VCaP (cell line): Measurements from ENCODE around the gene TNFSF12.
A peak's percentile ranks its signal among the peaks of the same experiment; 100 is the strongest.

Experiments
- H3K27ac ChIP-seq: fragments of 450-650 bp; 2 replicates; pipeline ENCODE4 v1.5.1; 2017
- CTCF ChIP-seq: fragments of 450-650 bp; conservative IDR thresholded peaks from 2 replicates; pipeline ENCODE4 v1.5.1; 2017; ENCODE audit warnings: mild to moderate bottlenecking, moderate library complexity

The TNFSF12 gene

GRCh38 chr17:7586673-7587419, 38.0 kb downstream of the TNFSF12 start:
- TF ChIP-seq CTCF, result peak; percentile 63
- H3K27ac ChIP-seq, result no peak overlapping the region

- no peak for TF ChIP-seq CTCF
- no peak overlapping the region for H3K27ac ChIP-seq
Measured at GRCh38 chr17:7587420-7588151, 38.7 kb downstream of the TNFSF12 start.

GRCh38 chr17:7588553-7589203, 39.8 kb downstream of the TNFSF12 start:
- no peak overlapping the region for H3K27ac ChIP-seq
- TF ChIP-seq CTCF, result no peak

GRCh38 chr17:7589204-7589868, 40.5 kb downstream of the TNFSF12 start:
- TF ChIP-seq CTCF, result no peak; the same call in 1 of the 2 replicates
- H3K27ac ChIP-seq, result no peak overlapping the region

GRCh38 chr17:7589891-7590691, 41.2 kb downstream of the TNFSF12 start, which contains the start of gene SOX15:
SOX15 (minus strand) TSS chr17:7590094; CDS start chr17:7589676, 418 bp downstream.
- no peak for TF ChIP-seq CTCF
- H3K27ac ChIP-seq, result no peak within 1 kb of the TSS

- no peak overlapping the region for H3K27ac ChIP-seq
- TF ChIP-seq CTCF, result no peak
Measured at GRCh38 chr17:7590743-7591142, 41.9 kb downstream of the TNFSF12 start.
